ENCODE data around the gene GSK3B. TPM values are rescaled to one million over a fixed set of nuclear protein-coding genes. Genes with fewer than 3 reads are reported as not detected.
A peak's percentile ranks its signal among the peaks of the same experiment; 100 is the strongest.

Gene GSK3B
- total and polyA plus RNA-seq, 8 donors = 6.2 to 59.1 (median 15.6) TPM

- no peaks in the 10 kb centered on the region for H3K36me3 ChIP-seq
- no peak overlapping the region for H3K27ac ChIP-seq
- no peak overlapping the region for H3K4me3 ChIP-seq
- peaks cover 0 to 7% (median 3%) of the 10 kb centered on the region in 4 donors for H3K9me3 ChIP-seq
- intact Hi-C loops (cut with DNase I; ENCODE audit: low total_unique reads) = no loop called here
- no peak for TF ChIP-seq POLR2AphosphoS5 (IDR thresholded peaks at IDR 0.05)
- no peak for TF ChIP-seq CTCF (IDR thresholded peaks at IDR 0.05)
- no peak for TF ChIP-seq POLR2A (IDR thresholded peaks at IDR 0.05)
- no peak for TF ChIP-seq EP300 (IDR thresholded peaks at IDR 0.05)
- no peak for DNase-seq
- H3K27me3 ChIP-seq = no peaks in the 10 kb centered on the region
- WGBS, 5 donors = 91 to 96% (median 95%) methylated on average over 2 of the region's 2 CpGs
- peaks cover 0 to 14% (median 5%) of the 10 kb centered on the region in 4 donors for H3K4me1 ChIP-seq
Measured at GRCh38 chr3:120114376-120114775, 20.1 kb upstream of the GSK3B start.

GRCh38 chr3:120113128-120114116 is 19.2 kb upstream of the GSK3B start:
- peak in 1 of 2 donors; percentile 54 for DNase-seq
- intact Hi-C loops (cut with DNase I; ENCODE audit: low total_unique reads) = no loop called here
- WGBS, 5 donors = 34 to 68% (median 52%) methylated on average over 7 to 8 of the region's 8 CpGs
- peak overlapping the region in 3 of 5 donors; percentile 24 to 53 (median 51) for H3K27ac ChIP-seq
- H3K9me3 ChIP-seq = peaks cover 0 to 7% (median 3%) of the 10 kb centered on the region in 4 donors
- H3K4me1 ChIP-seq = peaks cover 0 to 14% (median 5%) of the 10 kb centered on the region in 4 donors
- H3K27me3 ChIP-seq = no peaks in the 10 kb centered on the region
- no peak overlapping the region for H3K4me3 ChIP-seq
- no peak for TF ChIP-seq POLR2A (IDR thresholded peaks at IDR 0.05)
- peak in 2 of 3 donors; percentile 17 to 37 for TF ChIP-seq POLR2AphosphoS5 (IDR thresholded peaks at IDR 0.05)
- no peaks in the 10 kb centered on the region for H3K36me3 ChIP-seq

- Histone ChIP-seq H3K4me1 (peaks cover 0 to 14% (median 5%) of the 10 kb centered on the region in 4 donors), H3K36me3 (no peaks in the 10 kb centered on the region), H3K9me3 (peaks cover 0 to 5% (median 2%) of the 10 kb centered on the region in 4 donors), H3K27me3 (no peaks in the 10 kb centered on the region), H3K4me3 (no peak overlapping the region), H3K27ac (peak overlapping the region in 1 of 5 donors; percentile 16)
- no peak for TF ChIP-seq CTCF (IDR thresholded peaks at IDR 0.05)
- TF ChIP-seq EP300 (IDR thresholded peaks at IDR 0.05) = no peak
- no peak for TF ChIP-seq POLR2A (IDR thresholded peaks at IDR 0.05)
- intact Hi-C loops (cut with DNase I; ENCODE audit: low total_unique reads) = no loop called here
- WGBS, 5 donors = 28 to 68% (median 48%) methylated on average over 1 of the region's 1 CpG
- DNase-seq = no peak
Measured at GRCh38 chr3:120111898-120112297, 17.7 kb upstream of the GSK3B start.

GRCh38 chr3:120103276-120103675 is 9.0 kb upstream of the GSK3B start:
- Histone ChIP-seq H3K4me1 (peaks cover 0 to 28% (median 12%) of the 10 kb centered on the region in 4 donors), H3K9me3 (no peaks in the 10 kb centered on the region), H3K27me3 (no peaks in the 10 kb centered on the region), H3K27ac (no peak overlapping the region), H3K36me3 (no peaks in the 10 kb centered on the region), H3K4me3 (no peak overlapping the region)
- no peak for DNase-seq
- no peak for TF ChIP-seq POLR2A (IDR thresholded peaks at IDR 0.05)
- no peak for TF ChIP-seq CTCF (IDR thresholded peaks at IDR 0.05)
- no peak for TF ChIP-seq POLR2AphosphoS5 (IDR thresholded peaks at IDR 0.05)
- intact Hi-C loops (cut with DNase I; ENCODE audit: low total_unique reads) = no loop called here
- WGBS, 5 donors = 81 to 94% (median 92%) methylated on average over 7 of the region's 7 CpGs

Measured in stomach (tissue), 9 donors.